Adipocyte (in vitro differentiated cells): Measurements from ENCODE around the gene PTGDS.

ENCODE experiments used
- DNase-seq: peaks from one replicate; pipeline ENCODE4 v3.0.0-alpha.2; 2015; ENCODE audit warnings: low read depth
- H3K27me3 ChIP-seq: replicated peaks from 2 replicates; pipeline ENCODE4 v1.7.0; 2013; ENCODE audit warnings: mild to moderate bottlenecking, low read length, moderate library complexity; ENCODE audit not compliant: control insufficient read depth, insufficient read depth
- H3K36me3 ChIP-seq: 2 replicates; pipeline ENCODE4 v1.7.0; 2013; ENCODE audit warnings: low read length, mild to moderate bottlenecking, moderate library complexity; ENCODE audit not compliant: control insufficient read depth, insufficient read depth, severe bottlenecking
- H3K4me1 ChIP-seq: 2 replicates; pipeline ENCODE4 v1.7.0; 2013; ENCODE audit warnings: mild to moderate bottlenecking, low read length, moderate library complexity; ENCODE audit not compliant: control insufficient read depth, insufficient read depth
- H3K4me3 ChIP-seq: 2 replicates; pipeline ENCODE4 v1.7.0; 2013; ENCODE audit warnings: mild to moderate bottlenecking, low read length, moderate library complexity
- H3K9ac ChIP-seq: 2 replicates; pipeline ENCODE4 v1.7.0; 2013; ENCODE audit warnings: mild to moderate bottlenecking, low read length, moderate library complexity
- H3K9me3 ChIP-seq: 2 replicates; pipeline ENCODE4 v1.7.0; 2013; ENCODE audit warnings: mild to moderate bottlenecking, low read length, moderate library complexity; ENCODE audit not compliant: control insufficient read depth

Gene PTGDS

DNA sequence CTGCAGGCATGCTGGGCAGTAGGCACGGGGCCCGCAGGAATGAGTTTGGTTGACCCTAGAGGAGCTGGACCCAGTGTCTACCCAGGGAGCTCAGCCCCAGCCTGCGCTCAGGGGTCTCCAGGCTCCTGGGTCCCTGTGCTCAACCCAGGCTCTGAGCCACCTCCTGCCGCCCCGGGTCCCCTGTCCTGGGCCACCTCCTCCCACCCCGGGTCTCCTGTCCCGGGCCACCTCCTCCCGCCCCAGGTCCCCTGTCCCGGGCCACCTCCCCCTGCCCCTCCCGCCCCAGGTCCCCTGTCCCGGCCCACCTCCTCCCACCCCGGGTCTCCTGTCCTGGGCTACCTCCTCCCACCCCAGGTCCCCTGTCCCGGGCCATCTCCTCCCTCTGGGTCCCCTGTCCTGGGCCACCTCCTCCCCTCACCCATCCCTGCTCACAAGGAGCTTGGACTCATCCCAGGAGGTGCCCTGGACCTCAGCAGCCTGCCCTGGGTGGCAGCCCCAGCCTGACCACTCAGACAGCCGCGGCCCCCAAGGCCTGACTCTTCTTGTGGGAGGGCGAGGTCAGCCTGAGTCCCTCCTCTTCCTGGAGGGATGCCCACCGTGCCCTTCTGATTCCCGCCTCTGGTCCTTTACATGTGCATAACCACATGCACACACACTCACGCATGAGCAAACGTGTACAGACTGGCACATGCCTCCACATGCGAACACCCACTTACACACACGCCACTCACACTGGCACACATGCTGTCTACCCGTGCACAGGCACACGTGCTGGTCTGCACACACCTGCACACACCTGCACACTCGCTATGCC, 22.8 kb upstream of the PTGDS start:
- no peak overlapping the region for H3K9ac ChIP-seq
- H3K36me3 ChIP-seq: no peaks in the 10 kb centered on the region
- DNase-seq: no peak
- peaks cover 17% of the 10 kb centered on the region for H3K27me3 ChIP-seq
- peaks cover 5% of the 10 kb centered on the region for H3K4me1 ChIP-seq
- no peak overlapping the region for H3K4me3 ChIP-seq
- H3K9me3 ChIP-seq: no peaks in the 10 kb centered on the region

DNA sequence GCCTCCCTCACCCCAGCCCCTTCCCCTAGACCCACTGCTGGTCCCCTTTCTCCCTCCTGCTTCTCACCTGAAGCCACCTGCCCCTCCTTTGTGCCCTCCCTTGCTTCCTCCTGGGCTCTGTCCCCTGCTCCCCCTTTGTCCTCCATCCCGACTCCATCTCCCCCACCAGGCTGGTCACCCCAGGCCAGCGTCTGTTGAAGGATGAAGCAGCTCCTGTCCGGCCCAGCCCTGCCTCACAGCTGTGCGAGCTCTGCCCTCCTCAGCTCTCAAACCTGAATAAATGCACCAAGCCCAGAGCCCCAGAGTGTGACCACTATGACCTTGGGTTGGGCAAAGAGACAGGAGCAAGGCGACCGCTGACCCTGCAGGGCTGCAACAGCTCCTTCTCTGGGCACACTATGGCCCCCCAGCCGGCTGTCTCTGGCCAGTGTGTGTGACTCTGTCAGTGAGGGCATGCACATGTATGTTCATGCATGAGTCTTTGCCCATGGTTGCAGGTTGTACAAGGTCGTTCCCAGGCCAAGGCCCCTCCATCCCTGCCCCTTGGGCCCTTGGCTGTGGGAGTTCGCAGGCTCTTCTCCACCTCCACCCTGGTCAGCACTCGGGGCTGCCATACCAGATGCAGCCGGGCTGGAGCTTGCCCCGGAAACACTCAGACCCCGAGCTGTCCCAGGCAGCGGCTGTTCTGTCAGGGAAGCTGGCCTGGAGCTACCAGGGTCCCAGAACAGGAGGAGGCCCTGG, 21.9 kb upstream of the PTGDS start:
- H3K9me3 ChIP-seq: no peaks in the 10 kb centered on the region
- no peak for DNase-seq
- H3K27me3 ChIP-seq: peaks cover 17% of the 10 kb centered on the region
- H3K36me3 ChIP-seq: no peaks in the 10 kb centered on the region
- no peak overlapping the region for H3K4me3 ChIP-seq
- no peak overlapping the region for H3K9ac ChIP-seq
- H3K4me1 ChIP-seq: peaks cover 1% of the 10 kb centered on the region

GRCh38 chr9:136955943-136956335, 21.4 kb upstream of the PTGDS start:
- H3K36me3 ChIP-seq: no peaks in the 10 kb centered on the region
- no peak for DNase-seq
- H3K27me3 ChIP-seq: peaks cover 17% of the 10 kb centered on the region
- H3K9ac ChIP-seq: no peak overlapping the region
- no peak overlapping the region for H3K4me3 ChIP-seq
- H3K4me1 ChIP-seq: no peaks in the 10 kb centered on the region
- no peaks in the 10 kb centered on the region for H3K9me3 ChIP-seq

- Histone ChIP-seq H3K4me3 (no peak overlapping the region), H3K4me1 (peaks cover 5% of the 10 kb centered on the region), H3K9me3 (no peaks in the 10 kb centered on the region), H3K9ac (no peak overlapping the region), H3K27me3 (peaks cover 17% of the 10 kb centered on the region), H3K36me3 (no peaks in the 10 kb centered on the region)
- no peak for DNase-seq
Observed at GRCh38 chr9:136956604-136957003, 20.7 kb upstream of the PTGDS start.

- no peak for DNase-seq
- Histone ChIP-seq H3K9me3 (no peaks in the 10 kb centered on the region), H3K27me3 (peaks cover 17% of the 10 kb centered on the region), H3K9ac (no peak overlapping the region), H3K4me1 (peaks cover 6% of the 10 kb centered on the region), H3K36me3 (no peaks in the 10 kb centered on the region), H3K4me3 (no peak overlapping the region)
Observed at GRCh38 chr9:136957461-136957860, 19.8 kb upstream of the PTGDS start.

DNA sequence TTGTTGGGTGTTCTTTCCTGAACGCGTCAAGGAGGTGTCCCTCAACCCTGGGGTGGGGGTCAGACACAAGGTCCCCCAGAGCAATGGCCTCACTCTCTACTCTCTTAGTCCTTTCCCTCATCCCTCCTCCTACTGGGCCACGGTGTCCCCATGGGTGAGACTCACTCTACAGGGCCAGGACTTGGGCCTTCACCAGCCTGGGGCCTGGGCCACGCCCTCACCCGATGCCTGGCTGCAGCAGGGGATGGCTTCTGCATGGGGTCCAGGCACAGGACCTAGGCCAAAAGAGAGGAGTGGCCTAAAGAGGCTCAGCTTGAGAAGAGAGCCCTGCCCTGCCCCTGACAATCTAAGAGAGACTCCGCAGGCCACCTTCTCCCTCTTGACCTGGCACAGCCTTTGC, 19.4 kb upstream of the PTGDS start:
- peaks cover 6% of the 10 kb centered on the region for H3K4me1 ChIP-seq
- no peaks in the 10 kb centered on the region for H3K36me3 ChIP-seq
- H3K9me3 ChIP-seq: no peaks in the 10 kb centered on the region
- peaks cover 17% of the 10 kb centered on the region for H3K27me3 ChIP-seq
- H3K4me3 ChIP-seq: no peak overlapping the region
- DNase-seq: no peak
- H3K9ac ChIP-seq: no peak overlapping the region

GRCh38 chr9:136958473-136958872, 18.8 kb upstream of the PTGDS start:
- Histone ChIP-seq H3K9ac (no peak overlapping the region), H3K27me3 (peaks cover 17% of the 10 kb centered on the region), H3K4me1 (peaks cover 6% of the 10 kb centered on the region), H3K36me3 (no peaks in the 10 kb centered on the region), H3K9me3 (no peaks in the 10 kb centered on the region), H3K4me3 (no peak overlapping the region)
- no peak for DNase-seq

DNA sequence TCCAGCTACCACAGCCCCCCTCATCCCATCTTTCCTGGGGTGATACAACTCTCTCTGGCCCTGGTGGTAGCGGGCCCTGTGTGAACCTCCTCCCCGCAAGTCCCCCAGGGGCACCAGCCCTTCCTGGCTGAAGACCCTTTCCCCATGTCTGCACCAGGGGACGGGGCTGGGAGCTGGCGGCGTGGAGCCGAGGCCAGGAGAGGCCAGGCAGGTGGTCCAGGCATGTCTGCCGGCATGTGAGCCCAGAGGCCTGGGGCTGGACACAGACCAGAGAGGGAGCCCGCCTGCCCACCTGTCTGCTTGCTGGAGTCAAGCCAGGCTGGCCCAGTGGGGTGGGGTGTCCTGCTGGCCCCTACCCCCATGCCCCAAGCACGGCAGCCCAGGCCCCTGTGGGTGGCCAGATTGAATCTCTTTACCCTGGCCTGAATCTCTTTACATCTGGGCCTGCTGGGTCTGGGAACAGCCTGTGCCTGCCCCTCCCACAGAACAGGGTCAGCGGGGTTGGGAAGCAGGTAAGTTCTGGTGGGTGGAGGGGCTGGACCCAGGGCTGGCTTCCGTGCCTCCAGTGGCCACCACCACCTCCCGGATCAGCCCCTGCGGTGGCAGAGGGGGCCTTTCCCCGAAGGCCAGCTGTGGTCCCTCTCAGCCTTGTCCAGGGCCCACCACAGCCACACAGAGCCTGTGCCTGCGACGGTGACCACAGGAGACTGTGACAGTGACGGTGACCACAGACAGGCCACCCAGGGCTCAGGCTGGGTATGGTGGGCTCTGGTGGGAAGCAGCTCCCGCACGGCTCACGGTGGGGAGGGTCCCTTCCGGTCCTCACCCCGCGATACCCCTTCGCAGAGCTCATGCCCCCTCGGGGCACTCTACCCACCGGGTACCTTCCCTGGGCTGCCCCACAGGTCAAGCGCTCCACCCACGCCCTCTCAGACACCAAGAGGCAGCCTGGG, 18.1 kb upstream of the PTGDS start:
- no peaks in the 10 kb centered on the region for H3K36me3 ChIP-seq

DNA sequence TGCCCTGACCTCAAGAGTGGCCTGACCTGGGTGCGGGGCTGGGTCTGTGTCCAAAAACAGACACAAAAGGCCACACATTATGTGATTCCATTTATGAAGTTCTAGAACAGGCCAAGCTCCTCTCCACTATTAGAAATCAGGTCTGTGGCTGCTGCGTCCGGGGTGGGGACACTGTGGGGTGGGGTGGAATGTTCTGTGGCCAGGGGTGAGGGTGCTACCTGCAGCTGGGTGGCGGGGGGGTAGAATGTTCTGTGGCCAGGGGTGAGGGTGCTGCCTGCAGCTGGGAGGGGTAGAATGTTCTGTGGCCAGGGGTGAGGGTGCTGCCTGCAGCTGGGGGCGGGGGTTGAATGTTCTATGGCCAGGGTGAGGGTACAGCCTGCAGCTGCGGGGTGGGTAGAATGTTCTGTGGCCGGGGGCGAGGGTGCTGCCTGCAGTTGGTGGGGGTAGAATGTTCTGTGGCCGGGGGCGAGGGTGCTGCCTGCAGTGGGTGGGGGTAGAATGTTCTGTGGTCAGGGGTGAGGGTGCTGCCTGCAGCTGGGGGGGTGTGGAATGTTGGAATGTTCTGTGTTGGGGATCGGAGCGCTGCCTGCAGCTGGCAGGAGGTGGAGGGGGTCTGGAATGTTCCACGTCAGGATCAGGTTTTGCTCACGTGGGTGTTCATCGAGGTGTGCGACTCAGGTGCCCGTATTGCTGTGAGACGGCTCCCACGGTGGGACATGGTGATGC, 16.9 kb upstream of the PTGDS start:
- Histone ChIP-seq H3K9me3 (no peaks in the 10 kb centered on the region), H3K27me3 (peaks cover 10% of the 10 kb centered on the region), H3K9ac (no peak overlapping the region), H3K4me3 (no peak overlapping the region), H3K36me3 (no peaks in the 10 kb centered on the region), H3K4me1 (peaks cover 6% of the 10 kb centered on the region)
- DNase-seq: no peak

More for the DNA sequence above, 18.1 kb upstream of the PTGDS start:
- no peak overlapping the region for H3K4me3 ChIP-seq
- no peaks in the 10 kb centered on the region for H3K9me3 ChIP-seq
- peaks cover 17% of the 10 kb centered on the region for H3K27me3 ChIP-seq
- no peak overlapping the region for H3K9ac ChIP-seq
- H3K4me1 ChIP-seq: peaks cover 6% of the 10 kb centered on the region
- no peak for DNase-seq

DNA sequence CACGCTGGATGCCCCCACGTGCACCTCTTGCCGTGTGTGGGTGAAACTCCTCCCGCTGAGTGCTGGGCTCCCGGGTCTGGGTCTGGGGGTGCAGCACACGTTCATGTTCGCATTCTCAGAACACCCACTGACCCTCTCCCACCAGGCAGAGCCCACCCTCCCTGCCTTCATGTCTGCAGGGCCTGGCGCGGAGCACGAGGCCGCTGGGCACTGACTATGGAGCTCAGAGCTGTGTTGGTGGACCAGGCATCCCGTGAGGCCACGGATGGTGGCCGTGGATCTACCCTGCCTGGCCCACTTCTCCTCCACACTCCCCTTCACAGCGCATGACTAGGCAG, 16.4 kb upstream of the PTGDS start:
- Histone ChIP-seq H3K4me1 (peaks cover 6% of the 10 kb centered on the region), H3K36me3 (no peaks in the 10 kb centered on the region), H3K27me3 (peaks cover 9% of the 10 kb centered on the region), H3K9ac (peak overlapping the region; percentile 49), H3K9me3 (no peaks in the 10 kb centered on the region), H3K4me3 (no peak overlapping the region)
- no peak for DNase-seq
